Measurements from ENCODE around the gene KHDC3L.
A peak's percentile ranks its signal among the peaks of the same experiment; 100 is the strongest.
"Not testable (repeated sequence)": the region's sequence is repeated elsewhere in the genome, so short reads cannot be mapped to it uniquely, and the experiment has no call there.

KHDC3L gene

GRCh38 chr6:73369563-73369962 lies 7.1 kb downstream of the KHDC3L start, which contains the start of gene OOEP:
Gene OOEP, minus strand, starts transcription at chr6:73369897. Its CDS starts 105 bp downstream, at chr6:73369792.
- DNase-seq (ENCODE audit: low read depth): no peak

- DNase-seq (ENCODE audit: low read depth): no peak
These were observed 9.5 kb downstream of the KHDC3L start for GRCh38 chr6:73371984-73372383.

- DNase-seq (ENCODE audit: low read depth): no peak
These were observed 10.1 kb downstream of the KHDC3L start for GRCh38 chr6:73372516-73372915.

DNA sequence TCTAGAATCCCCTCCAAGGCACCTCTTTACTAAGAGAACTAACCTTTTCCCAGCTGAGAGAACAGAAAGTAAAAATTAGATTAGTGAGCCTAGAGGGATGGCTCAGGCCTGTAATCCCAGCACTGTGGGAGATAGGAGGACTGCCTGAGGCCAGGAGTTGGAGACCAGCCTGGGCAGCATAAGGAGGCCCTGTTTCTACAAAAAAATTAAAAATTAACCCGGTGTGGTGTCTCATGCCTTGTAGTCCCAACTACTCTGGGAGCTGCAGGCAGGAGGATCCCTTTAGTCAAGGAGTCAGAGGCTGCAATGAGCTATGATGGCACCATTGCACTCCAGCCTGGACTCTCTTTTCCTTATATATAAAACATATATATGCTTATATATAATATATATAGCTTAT lies 12.8 kb downstream of the KHDC3L start:
- DNase-seq (ENCODE audit: low read depth): no peak

DNA sequence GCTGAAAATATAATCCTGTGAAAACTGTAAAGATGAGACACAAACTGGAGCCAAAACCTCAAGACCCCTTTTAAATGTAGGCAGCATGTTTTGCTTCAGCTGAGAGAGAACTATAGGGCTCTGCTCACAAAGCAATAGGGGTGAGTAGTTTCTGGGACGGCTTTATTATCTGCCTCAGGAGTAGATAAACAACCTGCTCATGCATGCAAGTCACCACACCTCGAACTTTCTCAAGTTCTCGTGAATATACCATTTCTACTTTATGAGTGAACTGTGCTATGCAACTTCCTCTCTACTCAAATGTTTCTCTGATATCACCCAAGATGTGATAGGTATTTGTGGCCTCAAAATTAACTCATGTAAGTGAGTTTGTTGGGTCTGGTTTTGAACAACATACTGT lies 14.8 kb downstream of the KHDC3L start:
- DNase-seq (ENCODE audit: low read depth): no peak

- not testable (repeated sequence) for DNase-seq (ENCODE audit: low read depth)
These were observed 19.1 kb downstream of the KHDC3L start for GRCh38 chr6:73381531-73381930.

- no peak for DNase-seq (ENCODE audit: low read depth)
These were observed 20.1 kb downstream of the KHDC3L start for GRCh38 chr6:73382462-73383113.

DNA sequence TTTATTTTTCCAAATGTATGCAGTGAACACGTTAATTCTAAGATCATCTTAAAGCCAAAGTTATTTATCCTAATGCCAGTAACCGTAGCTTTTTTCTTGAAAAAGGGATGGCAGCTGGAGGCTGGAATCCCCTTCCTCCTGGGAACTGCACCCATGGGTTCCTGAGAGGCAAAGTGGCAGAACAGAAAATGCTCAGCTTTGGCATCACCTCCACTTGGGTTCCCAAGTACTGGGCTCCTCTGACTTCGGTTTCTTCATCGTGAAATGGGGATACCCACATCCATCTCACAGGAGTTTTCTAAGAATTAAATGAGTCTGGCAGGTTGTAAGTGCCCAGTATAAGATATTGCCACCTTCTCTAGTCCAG lies 26.0 kb downstream of the KHDC3L start:
- DNase-seq (ENCODE audit: low read depth): no peak

DNA sequence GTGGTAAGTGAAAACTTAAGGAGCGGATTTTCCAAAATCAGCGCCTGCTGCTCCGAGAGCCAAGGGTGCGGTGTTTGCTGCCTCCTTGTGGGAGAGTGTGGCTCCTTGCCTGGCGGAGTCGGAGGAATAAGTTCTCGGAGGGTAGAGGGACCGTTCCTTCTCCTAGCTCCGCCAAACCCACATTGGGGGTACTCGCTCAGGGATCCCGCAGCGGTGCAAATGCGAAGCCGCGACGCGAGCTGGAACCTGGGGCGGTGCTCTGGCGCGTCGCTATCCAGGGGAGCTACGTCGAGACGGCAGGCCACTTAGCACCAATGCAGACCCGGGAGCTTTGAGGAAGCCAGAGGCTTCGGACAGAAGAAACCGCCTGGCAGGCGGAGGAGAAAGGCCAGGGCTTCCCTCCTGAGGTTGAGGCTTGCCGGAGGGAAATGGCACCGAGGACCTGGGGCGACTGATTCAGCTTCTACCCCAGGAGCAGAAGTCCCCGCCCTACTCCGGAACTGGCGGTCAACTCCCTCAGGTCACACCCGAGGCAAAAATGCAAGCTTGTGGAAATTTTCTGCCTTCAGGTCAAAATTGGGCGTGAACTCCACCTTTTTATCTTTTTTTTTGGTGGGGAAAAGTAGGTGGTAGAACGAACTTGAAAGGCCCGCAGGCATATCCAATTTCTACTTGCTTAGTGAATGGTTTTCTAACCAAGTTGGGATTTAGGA lies 26.5 kb downstream of the KHDC3L start:
- peak; percentile 46 for DNase-seq (ENCODE audit: low read depth)

- DNase-seq (ENCODE audit: low read depth): no peak
These were observed 27.4 kb downstream of the KHDC3L start for GRCh38 chr6:73389854-73390253.

GRCh38 chr6:73391675-73392074 lies 29.2 kb downstream of the KHDC3L start:
- DNase-seq (ENCODE audit: low read depth): no peak

DNA sequence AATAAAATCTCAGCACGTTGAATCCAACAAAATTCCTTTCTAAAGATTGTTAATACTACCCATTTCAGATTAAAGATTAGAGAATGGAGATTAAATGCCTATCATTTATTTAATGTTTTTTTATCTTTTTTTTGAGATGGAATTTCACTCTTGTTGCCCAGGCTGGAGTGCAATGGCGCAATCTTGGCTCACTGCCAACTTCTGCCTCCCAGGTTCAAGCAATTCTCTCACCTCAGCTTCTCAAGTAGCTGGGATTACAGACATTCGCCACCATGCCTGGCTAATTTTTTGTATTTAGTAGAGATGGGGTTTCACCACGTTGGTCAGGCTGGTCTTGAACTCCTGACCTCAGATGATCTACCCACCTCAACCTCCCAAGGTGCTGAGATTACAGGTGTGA lies 29.7 kb downstream of the KHDC3L start:
- not testable (repeated sequence) for DNase-seq (ENCODE audit: low read depth)

DNA sequence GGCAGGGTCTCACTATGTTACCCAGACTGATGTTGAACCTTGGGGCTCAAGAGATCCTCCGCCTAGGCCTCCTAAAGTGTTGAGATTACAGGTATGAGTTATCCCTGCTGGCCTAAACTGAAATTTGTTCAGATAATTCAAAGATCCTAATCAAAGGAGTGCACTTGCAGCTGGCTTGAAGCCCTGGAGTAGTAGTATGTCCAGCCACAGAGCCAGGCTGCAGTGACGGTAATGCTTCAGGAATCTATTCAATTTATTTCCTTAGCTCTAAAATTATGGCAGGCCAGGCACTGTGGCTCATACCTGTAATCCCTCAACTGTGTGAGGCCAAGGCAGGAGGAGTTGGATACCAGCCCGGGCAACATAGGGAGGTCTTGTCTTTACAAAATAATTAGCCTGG lies 30.8 kb downstream of the KHDC3L start:
- no peak for DNase-seq (ENCODE audit: low read depth)

DNA sequence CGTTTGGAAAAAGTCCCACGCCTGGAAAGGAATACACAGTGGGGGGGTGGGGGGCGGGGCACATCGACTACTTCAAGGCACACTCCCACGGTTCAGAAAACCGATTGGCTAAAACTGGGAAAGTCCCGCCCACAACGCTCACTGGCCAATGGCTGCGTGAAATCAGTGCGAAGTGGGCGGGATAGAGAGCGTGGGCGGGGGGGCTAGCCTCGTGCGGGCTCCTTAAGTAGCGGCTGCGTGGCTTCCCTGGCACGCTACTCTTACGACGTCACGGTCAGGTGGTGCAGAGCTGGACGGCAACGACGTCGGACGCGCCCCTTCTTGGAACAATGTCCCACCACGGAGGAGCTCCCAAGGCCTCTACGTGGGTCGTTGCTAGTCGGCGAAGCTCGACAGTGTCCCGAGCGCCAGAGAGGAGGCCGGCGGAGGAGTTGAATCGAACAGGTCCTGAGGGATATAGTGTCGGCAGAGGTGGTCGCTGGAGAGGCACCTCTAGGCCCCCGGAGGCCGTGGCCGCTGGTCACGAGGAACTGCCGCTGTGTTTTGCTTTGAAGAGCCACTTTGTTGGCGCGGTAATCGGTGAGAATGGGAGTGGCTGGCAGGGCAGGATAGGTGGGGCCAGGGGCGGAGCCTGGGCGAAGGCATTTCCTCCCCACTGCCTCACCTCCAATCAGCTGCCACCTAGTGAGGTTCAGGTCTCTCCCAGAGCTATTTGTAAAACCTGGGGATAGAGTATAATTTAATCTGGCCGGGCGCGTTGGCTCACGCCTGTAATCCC lies 32.3 kb downstream of the KHDC3L start, which contains the start of gene DDX43:
Gene DDX43, plus strand, starts transcription at position 252 of the 778 bp plus-strand sequence. Its CDS starts 78 bp downstream, at position 330.
- no peak for DNase-seq (ENCODE audit: low read depth)

- no peak for DNase-seq (ENCODE audit: low read depth)
These were observed 33.4 kb downstream of the KHDC3L start for GRCh38 chr6:73395875-73396274.

- no peak for DNase-seq (ENCODE audit: low read depth)
These were observed 38.2 kb downstream of the KHDC3L start for GRCh38 chr6:73400656-73401055.

- DNase-seq (ENCODE audit: low read depth): no peak
These were observed 46.9 kb downstream of the KHDC3L start for GRCh38 chr6:73409395-73409794.

DNA sequence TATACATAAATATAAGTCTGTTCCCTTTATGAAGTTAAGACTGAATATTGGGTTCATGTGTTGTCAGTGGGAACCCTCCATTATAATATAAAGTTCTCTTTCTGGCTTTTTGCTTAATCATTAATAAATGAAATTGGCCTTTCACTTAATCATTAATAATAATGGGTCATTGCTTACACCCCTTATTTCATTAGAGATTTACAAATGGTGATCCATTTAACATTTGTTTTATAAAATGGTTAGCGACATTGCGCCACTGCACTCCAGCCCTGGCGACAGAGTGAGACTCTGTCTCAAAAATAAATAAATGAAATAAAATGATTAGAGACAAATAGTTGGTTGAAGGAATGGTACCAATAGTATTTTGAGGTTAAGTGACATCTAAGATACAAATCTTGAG lies 50.6 kb downstream of the KHDC3L start:
- no peak for DNase-seq (ENCODE audit: low read depth)

All from stimulated activated CD8-positive, alpha-beta memory T cell treated with anti-CD3 and anti-CD28 coated beads, Interleukin-12 subunit alpha, Interleukin-12 subunit beta, amount 100 ng/mL, for 4 hours (primary cell).